HG03571 (cell line): ENCODE data around the gene PCDHGA5.
"Not testable (repeated sequence)": the region's sequence is repeated elsewhere in the genome, so short reads cannot be mapped to it uniquely, and the experiment has no call there.

Experiments
- ATAC-seq: cut with Tn5 transposase; IDR thresholded peaks from one replicate; pipeline ENCODE4 v1.9.1; 2021; ENCODE audit not compliant: unreplicated experiment

PCDHGA5 gene

DNA sequence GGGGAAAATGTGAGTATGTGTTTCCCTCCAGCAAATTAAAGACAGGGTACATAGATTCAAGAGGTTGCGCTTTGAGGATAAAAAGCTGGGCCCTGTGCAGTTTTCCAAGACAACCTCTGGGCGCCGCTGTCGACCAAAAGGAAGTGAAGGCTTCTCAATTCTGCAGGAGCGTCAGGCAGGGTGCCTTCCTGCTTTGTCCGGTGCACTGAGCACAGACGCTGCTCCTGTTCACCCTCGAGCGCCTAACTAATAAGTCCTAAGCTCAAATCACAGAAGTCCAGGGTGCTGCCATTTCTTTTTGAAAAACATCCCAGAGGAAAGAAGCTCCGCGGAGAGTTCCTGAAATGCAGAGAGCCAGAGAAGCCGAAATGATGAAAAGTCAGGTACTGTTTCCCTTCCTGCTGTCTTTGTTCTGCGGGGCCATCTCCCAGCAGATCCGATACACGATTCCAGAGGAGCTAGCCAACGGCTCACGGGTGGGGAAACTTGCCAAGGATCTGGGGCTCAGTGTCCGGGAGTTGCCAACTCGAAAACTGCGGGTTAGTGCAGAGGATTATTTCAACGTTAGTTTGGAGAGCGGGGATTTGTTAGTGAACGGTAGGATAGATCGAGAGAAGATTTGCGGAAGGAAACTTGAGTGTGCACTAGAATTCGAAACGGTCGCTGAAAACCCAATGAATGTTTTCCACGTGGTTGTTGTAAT is 13.9 kb upstream of the PCDHGA5 start, which contains the start of gene PCDHGB1:
Gene PCDHGB1 (plus strand): TSS at position 183 of the 703 bp plus-strand sequence. CDS start 162 bp downstream, at position 345.
- no peak for ATAC-seq

DNA sequence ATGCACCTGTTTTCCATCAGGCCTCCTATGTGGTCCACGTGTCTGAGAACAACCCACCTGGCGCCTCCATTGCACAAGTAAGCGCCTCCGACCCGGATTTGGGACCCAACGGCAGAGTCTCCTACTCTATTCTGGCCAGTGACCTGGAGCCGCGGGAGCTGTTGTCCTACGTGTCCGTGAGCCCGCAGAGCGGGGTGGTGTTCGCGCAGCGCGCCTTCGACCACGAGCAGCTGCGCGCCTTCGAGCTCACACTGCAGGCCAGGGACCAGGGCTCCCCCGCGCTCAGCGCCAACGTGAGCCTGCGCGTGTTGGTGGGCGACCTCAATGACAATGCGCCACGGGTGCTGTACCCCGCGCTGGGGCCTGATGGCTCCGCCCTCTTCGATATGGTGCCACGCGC is 12.4 kb upstream of the PCDHGA5 start:
- ATAC-seq = no peak

GRCh38 chr5:141354900-141355469 is 9.0 kb upstream of the PCDHGA5 start, which contains the start of gene PCDHGA4:
PCDHGA4 (plus strand) TSS chr5:141355021; CDS start chr5:141355108, 87 bp downstream.
- ATAC-seq = no peak

DNA sequence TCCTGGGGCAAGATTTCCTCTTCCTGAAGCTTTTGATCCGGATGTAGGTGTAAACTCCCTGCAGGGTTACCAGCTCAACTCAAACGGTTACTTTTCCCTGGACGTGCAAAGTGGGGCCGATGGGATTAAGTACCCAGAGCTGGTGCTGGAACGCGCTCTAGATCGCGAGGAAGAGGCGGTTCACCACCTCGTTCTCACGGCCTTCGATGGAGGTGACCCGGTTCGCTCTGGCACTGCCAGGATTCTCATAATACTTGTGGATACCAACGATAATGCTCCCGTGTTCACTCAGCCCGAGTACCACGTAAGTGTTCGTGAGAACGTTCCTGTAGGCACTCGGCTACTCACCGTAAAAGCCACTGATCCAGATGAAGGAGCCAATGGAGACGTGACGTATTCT is 8.3 kb upstream of the PCDHGA5 start:
- ATAC-seq = no peak

- ATAC-seq = no peak
These were observed 7.8 kb upstream of the PCDHGA5 start for GRCh38 chr5:141356133-141356532.

DNA sequence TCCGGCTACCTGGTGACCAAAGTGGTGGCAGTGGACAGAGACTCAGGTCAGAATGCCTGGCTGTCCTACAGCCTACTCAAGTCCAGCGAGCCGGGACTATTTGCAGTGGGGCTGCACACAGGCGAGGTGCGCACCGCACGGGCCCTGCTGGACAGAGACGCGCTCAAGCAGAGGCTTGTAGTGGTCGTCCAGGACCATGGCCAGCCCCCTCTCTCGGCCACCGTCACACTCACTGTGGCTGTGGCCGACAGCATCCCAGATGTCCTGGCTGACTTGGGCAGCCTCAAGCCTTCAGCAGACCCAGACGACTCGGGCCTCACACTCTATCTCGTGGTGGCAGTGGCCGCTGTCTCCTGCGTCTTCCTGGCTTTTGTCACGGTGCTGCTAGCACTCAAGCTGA is 7.0 kb upstream of the PCDHGA5 start:
- no peak for ATAC-seq

GRCh38 chr5:141359790-141360426 is 4.1 kb upstream of the PCDHGA5 start, which contains the start of gene PCDHGB2:
PCDHGB2 (plus strand) TSS chr5:141359994; CDS start chr5:141360136, 142 bp downstream.
- ATAC-seq = no peak

DNA sequence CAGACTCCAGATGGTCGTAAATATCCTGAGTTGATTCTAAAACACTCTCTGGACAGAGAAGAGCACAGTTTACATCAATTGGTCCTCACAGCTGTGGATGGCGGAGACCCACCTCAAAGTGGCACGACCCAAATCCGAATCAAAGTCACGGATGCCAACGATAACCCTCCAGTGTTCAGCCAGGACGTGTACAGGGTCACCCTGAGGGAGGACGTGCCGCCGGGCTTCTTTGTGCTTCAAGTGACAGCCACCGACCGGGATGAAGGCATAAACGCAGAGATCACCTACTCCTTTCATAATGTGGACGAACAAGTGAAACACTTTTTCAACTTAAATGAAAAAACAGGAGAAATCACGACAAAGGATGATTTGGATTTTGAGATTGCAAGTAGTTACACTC is 3.3 kb upstream of the PCDHGA5 start:
- ATAC-seq = no peak

- no peak for ATAC-seq
These were observed 1.2 kb upstream of the PCDHGA5 start for GRCh38 chr5:141362719-141363118.

DNA sequence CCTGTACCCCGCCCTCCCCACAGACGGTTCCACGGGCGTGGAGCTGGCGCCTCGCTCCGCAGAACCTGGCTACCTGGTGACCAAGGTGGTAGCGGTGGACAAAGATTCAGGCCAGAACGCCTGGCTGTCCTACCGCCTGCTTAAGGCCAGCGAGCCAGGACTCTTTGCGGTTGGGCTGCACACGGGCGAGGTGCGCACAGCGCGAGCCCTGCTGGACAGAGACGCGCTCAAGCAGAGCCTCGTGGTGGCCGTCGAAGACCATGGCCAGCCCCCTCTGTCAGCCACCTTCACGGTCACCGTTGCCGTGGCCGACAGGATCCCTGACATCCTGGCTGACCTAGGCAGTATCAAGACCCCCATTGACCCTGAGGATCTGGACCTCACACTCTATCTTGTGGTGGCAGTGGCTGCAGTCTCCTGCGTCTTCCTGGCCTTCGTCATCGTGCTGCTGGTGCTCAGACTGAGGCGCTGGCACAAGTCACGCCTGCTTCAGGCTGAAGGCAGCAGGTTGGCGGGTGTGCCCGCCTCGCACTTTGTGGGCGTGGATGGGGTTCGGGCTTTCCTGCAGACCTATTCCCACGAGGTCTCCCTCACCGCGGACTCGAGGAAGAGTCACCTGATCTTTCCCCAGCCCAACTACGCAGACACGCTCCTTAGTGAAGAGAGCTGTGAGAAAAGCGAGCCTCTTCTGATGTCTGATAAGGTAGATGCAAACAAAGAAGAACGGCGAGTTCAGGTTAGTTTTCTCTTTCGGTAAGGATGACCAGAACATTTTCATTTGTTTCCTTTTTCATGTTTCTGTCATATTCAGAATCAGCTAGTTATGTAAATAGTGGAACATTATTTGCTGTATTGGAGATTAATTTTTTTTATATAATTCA is 2.3 kb downstream of the PCDHGA5 start:
- no peak for ATAC-seq

- ATAC-seq = no peak
These were observed 6.3 kb downstream of the PCDHGA5 start, which contains the start of gene PCDHGB3 for GRCh38 chr5:141369994-141370848. PCDHGB3 (plus strand) TSS chr5:141370242; CDS start chr5:141370395, 153 bp downstream.

GRCh38 chr5:141371572-141372475 is 7.9 kb downstream of the PCDHGA5 start:
- no peak for ATAC-seq

- no peak for ATAC-seq
These were observed 9.8 kb downstream of the PCDHGA5 start, which contains the start of gene PCDHGA6 for GRCh38 chr5:141373673-141374317. PCDHGA6 (plus strand) TSS chr5:141373891; CDS start chr5:141374084, 193 bp downstream.

- ATAC-seq = no peak
These were observed 10.7 kb downstream of the PCDHGA5 start for GRCh38 chr5:141374627-141375026.

GRCh38 chr5:141375444-141376155 is 11.6 kb downstream of the PCDHGA5 start:
- ATAC-seq = not testable (repeated sequence)

- no peak for ATAC-seq
These were observed 18.7 kb downstream of the PCDHGA5 start, which contains the start of gene PCDHGA7 for GRCh38 chr5:141382469-141383294. PCDHGA7 (plus strand) TSS chr5:141382742; CDS start chr5:141382900, 158 bp downstream.

DNA sequence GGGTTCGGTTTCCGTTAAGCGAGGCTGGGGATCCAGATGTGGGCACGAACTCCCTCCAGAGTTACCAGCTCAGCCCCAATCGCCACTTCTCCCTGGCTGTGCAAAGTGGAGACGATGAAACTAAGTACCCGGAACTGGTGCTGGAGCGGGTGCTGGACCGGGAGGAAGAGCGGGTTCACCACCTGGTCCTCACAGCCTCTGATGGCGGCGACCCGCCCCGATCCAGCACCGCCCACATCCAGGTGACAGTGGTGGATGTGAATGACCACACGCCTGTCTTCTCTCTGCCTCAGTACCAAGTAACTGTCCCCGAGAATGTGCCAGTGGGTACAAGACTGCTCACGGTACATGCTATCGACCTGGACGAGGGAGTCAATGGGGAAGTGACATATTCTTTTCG is 19.4 kb downstream of the PCDHGA5 start:
- no peak for ATAC-seq
